DMS114 treated with DMSO at 0.1 percent for 48 hours (cell line): Measurements from ENCODE around the gene SCT.
"Not testable (repeated sequence)": the region's sequence is repeated elsewhere in the genome, so short reads cannot be mapped to it uniquely, and the experiment has no call there.

Experiments
- DNase-seq: peaks from one replicate; lab custom pipeline; 2025; ENCODE audit not compliant: unreplicated experiment; lab: John Stamatoyannopoulos, UW

Gene SCT, protein sequence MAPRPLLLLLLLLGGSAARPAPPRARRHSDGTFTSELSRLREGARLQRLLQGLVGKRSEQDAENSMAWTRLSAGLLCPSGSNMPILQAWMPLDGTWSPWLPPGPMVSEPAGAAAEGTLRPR

DNA sequence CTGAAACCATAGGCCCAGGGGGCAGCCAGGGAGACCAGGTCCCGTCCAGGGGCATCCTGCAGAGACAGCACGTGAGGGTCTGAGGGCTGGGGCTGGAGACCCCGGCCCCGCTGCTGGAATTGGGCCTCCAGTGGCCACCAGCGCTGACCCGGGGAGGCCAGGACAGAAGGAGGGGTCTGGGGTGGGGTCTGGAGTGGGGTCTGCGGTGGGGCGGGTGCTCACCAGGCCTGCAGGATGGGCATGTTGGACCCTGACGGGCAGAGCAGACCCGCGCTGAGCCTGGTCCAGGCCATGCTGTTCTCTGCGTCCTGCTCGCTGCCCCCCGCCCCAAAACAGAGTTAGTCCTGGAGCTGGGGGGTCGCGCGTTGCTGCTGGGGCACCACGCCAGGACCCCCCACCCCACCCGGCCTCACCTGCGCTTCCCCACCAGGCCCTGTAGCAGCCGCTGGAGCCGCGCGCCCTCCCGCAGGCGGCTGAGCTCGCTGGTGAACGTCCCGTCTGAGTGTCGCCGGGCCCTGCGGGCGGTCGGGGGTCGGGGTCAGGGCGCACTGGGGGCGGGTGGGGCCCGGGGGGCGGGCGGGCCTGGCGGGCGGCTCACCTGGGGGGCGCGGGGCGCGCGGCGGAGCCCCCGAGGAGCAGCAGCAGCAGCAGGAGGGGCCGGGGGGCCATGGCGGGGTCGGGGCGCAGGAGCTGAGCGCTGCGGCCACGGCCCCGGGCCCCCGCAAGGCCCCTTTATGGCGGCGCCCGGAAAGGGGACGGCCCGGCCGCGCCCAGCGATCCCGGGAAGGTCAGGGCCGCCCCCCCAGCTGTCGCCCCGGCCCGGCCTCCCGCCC, at the start of gene SCT:
Gene SCT (minus strand): TSS at position 707 of the 833 bp plus-strand sequence. CDS start 38 bp downstream, at position 669.
- no peak for DNase-seq

GRCh38 chr11:674406-674805, 47.4 kb upstream of the SCT start:
- no peak for DNase-seq

DNA sequence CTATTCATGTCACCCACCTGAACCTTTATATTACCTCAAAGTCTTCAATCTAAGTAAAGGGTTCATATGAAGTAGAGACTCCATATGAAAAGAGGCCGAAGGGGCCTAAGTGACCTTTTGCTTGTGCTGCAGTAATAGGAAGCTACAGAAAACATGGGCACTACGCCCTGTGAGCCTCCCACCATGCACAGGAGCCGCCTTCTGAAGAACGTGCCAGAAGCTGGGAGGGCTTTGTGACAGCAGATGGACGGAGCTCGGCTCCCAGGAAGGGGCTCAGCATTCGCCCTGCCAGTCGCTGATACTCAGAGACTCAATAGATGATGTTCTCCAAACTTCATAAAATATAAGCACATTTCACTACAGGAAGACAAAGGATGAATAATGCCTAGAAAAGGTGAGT, 46.9 kb upstream of the SCT start:
- DNase-seq = no peak

- no peak for DNase-seq
These were observed 38.8 kb upstream of the SCT start for GRCh38 chr11:665704-666281.

DNA sequence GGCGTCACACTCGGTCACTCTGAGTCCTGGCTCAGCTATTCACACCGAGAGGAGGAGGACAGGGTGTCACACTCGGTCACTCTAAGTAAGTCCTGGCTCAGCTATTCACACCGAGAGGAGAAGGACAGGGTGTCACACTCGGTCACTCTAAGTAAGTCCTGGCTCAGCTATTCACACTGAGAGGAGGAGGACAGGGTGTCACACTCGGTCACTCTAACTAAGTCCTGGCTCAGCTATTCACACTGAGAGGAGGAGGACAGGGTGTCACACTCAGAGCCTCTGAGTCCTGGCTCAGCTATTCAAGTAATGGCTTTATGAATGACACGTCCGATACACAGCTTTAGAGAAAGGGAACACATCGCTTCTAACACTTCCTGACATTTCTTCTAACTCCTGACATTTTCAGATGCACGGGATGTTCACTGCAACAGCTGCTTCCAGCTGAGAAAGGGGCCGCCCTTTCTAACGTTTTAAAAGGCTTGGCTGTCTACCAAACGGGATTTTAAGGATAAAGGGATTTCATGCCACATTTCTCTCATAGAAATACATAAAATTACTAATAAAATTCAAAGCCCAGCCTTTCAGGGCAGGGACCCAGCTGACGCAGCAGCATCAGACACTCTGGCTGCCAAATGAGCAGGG, 38.2 kb upstream of the SCT start:
- no peak for DNase-seq

GRCh38 chr11:662689-663274, 35.8 kb upstream of the SCT start:
- DNase-seq = no peak

GRCh38 chr11:660681-661444, 33.9 kb upstream of the SCT start:
- no peak for DNase-seq

DNA sequence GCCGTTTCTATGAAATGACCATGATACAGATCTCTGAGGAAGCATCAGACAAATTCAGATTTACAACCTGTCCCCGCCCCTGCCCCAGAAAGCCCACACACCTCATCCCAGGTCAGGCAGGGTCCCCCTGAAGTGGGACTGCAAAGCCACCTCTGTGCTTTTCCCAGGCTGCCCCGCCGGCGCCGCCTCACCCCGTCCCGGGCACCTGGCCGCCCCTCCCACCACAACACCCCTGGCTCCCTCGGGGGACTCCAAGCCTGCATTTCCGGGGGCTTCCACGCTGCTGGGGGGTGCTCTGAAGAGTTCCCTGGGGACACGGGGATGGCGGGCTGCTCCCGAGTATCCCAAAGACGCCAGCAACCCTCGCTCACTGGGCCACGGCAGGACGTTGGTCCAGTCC, 33.3 kb upstream of the SCT start:
- DNase-seq = no peak

GRCh38 chr11:659532-660085, 32.6 kb upstream of the SCT start:
- DNase-seq = no peak

DNA sequence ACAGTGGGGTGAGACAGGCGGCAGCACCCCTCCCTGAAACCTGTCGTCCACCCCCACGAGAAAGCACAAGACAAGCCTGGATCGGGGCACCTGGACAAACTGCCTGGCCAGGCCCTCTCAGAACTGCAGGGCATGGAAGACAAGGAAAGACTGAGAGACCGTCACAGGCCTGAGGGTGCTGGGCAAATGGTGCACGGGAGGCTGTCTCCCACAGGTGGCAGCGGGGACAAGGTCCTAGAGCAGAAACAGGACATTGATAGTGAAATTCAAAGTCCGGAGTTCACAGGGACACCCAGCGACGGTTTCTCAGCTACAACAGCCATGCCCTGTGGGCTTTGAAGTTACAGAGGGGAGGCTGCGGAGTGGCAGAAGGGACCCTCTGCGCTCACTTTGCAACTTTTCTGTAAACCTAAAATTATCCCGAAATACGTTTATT, 30.7 kb upstream of the SCT start:
- DNase-seq = no peak

- DNase-seq = no peak
These were observed 29.9 kb upstream of the SCT start for GRCh38 chr11:656866-657265.

- no peak for DNase-seq
These were observed 29.4 kb upstream of the SCT start for GRCh38 chr11:656426-656825.

DNA sequence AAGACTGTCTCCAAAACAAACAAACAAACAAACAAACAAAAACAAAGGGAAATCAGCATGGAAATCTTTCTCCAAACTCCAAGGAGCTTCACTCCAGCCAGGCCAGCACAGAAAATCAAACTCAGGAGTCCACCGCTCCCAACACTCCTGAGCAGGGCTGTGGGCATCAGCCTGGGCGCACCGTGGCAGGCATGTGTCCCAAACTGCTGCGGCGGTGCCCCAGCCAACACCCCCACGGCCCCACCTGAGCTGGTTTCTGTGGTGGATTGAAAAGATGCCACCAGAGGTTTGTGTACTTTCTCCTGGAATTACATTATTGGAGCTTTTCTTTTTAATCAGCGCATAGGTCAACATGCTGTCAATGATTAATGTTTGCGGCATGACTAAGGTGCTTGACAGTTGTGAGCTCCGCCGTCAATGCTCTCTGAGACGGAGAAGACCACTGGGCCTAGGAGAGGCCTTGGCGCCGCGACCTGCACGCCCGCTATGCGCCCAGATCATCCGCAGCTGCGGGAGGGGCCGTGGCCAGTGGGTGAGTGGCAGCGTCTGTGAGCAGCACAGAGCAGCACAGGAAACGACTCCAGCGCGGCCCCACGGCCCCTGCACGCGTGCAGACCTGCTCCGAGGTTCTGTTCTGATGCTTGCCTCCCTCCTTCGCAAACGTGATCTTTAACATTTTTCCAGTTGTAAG, 28.2 kb upstream of the SCT start:
- DNase-seq = no peak

DNA sequence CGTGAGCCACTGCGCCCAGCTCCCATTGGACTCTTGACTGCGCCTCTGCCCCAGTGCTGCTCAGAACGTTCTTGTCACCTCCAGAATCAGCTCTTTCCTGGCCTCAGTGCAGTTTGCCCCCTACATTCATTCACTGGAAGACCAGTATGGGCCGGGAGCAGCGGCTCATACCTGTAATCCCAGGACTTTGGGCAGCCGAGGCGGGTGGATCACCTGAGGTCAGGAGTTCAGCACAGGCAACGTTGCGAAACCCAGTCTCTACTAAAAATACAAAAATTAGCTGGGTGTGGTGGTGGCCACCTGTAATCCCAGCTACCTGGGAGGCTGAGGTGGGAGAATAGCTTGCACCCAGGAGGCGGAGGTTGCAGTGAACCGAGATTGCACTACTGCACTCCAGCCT, 27.5 kb upstream of the SCT start:
- not testable (repeated sequence) for DNase-seq

GRCh38 chr11:653837-654236, 26.9 kb upstream of the SCT start:
- no peak for DNase-seq

DNA sequence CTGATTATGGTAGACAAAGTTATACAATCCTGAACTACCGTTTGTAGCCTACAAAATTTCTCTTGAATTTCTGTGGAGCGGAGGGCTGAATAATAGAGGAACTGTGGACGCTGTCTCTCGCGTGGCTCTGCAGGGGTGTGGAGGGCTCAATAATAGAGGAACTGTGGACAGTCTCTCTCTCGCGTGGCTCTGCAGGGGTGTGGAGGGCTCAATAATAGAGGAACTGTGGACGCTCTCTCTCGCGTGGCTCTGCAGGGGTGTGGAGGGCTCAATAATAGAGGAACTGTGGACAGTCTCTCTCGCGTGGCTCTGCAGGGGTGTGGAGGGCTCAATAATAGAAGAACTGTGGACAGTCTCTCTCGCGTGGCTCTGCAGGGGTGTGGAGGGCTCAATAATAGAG, 26.2 kb upstream of the SCT start:
- DNase-seq = not testable (repeated sequence)

GRCh38 chr11:650482-650881, 23.5 kb upstream of the SCT start:
- no peak for DNase-seq

DNA sequence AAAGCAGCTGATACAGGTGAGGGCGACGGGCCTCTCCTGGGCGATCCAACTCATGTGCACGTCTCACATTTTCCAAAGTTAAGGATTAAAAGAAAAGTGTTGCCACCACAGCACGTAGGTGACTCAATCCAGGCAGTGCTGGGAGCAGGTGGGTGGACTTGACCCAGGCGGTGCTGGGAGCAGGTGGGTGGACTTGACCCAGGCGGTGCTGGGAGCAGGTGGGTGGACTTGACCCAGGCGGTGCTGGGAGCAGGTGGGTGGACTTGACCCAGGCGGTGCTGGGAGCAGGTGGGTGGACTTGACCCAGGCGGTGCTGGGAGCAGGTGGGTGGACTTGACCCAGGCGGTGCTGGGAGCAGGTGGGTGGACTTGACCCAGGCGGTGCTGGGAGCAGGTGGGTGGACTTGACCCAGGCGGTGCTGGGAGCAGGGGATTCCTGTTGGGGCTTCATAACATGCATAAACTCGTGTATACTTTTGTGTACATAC, 20.7 kb upstream of the SCT start:
- not testable (repeated sequence) for DNase-seq

GRCh38 chr11:646214-646613, 19.2 kb upstream of the SCT start:
- no peak for DNase-seq

DNA sequence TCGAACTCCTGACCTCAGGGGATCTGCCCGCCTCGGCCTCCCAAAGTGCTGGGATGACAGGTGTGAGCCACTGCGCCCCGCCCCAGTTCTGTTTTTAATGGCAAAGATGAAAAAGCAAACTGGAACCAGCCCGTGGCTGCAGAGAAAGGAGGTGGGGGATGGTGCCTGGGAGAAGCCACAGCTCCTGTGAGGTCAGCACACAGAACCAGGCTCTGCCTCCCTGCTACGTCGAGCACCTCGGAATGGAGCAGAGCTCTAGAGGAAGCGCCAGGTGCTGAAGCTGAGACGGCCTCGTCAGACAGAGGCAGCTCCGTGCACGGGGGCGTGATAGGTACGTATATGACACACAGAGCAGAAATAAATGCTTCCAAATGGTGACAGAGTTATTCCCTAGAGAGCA, 18.6 kb upstream of the SCT start:
- DNase-seq = no peak
